Activated gamma-delta T cell (primary cell): ENCODE measurements around the gene DCN.

Experiments used
- DNase-seq: peaks from one replicate; lab custom pipeline; 2025; lab: John Stamatoyannopoulos, UW

Gene DCN

GRCh38 chr12:91100906-91101305, 81.7 kb downstream of the DCN start:
- DNase-seq = no peak

GRCh38 chr12:91099836-91100235, 82.8 kb downstream of the DCN start:
- no peak for DNase-seq

DNA sequence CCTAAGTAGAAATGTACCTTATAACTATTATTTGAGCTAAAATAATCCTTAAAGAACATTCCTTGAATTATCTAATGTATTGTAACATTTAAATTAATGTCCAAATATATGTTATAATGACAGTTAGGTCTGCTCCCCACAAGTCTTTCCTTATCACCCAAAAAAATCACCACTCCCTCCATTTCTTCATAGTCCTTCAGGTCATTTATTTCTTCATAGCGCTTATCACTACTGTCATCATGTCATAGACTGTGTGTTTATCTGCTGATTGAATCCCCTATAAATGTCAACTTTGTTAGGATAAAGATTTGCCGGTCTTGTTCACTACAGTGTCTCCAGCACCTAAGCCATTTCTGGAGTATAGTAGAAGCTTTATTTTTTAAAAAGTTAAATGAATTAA, 83.3 kb downstream of the DCN start:
- no peak for DNase-seq

DNA sequence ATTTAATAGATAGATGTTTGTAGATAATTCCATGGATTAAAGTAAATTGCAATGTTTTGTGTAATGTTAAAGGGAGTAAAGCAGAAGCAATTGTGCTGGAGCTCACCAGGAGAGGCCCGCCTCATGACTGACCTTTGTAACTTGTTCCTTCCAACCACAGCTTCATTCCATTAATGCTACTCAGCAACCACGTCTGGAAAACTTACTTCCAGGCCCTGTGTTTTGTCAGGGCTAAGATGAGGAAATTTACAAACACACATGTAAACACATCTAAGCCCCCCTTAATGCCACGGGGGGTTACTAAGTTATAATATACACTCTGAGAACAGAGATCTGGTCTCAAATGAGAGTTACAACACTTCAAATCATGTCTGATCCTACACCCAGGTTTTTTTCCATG, 83.7 kb downstream of the DCN start:
- DNase-seq = no peak

DNA sequence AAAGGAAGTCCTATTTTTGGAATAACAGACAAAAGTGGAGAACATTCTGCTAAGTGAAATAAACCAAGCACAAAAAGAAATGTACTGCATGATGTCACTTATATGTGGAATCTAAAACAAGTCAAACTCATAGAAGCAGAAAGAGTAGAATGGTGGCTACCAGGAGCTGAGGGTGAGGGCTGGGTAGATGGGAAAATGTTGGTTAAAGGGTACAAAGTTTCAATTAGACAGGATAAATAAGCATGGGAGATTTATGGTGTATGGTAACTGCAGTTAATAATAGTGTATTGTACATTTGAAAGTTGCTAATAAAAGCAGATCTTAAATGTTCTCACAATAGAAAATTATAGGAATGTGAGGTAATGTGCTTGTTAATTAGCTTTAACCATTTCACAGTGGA, 84.2 kb downstream of the DCN start:
- no peak for DNase-seq

DNA sequence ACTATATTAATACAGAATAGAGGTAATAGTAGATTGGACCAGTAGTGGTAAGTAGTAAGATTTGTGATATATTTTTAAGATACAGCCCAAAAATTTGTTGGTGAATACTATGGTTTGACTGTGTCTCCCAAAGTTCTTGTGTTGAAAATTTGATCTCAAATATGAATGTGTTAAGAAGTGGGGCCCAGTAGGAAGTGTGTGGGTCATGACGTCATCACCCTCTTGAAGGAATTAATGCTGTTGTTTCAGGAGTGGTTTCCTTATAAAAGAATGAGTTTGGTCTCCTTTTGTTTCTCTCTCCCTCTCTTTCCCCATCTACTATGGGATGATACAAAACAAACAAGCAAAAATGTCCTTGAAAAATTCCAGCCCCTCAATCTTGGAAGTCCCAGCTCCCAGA, 87.7 kb downstream of the DCN start:
- no peak for DNase-seq

GRCh38 chr12:91094032-91094662, 88.5 kb downstream of the DCN start:
- no peak for DNase-seq

- no peak for DNase-seq
Measured at GRCh38 chr12:91093341-91093740, 89.3 kb downstream of the DCN start.

GRCh38 chr12:91091916-91092715, 90.5 kb downstream of the DCN start:
- DNase-seq = no peak
